ENCODE results near the gene BMPR2. TPM values are rescaled to one million over a fixed set of nuclear protein-coding genes. Genes with fewer than 3 reads are reported as not detected.
A peak's percentile ranks its signal among the peaks of the same experiment; 100 is the strongest.
"Not testable (repeated sequence)": the region's sequence is repeated elsewhere in the genome, so short reads cannot be mapped to it uniquely, and the experiment has no call there.

The BMPR2 gene
- total and polyA plus RNA-seq, 4 donors: 4.3 to 16.2 (median 7.7) TPM

- Histone ChIP-seq H3K4me3 (ENCODE audit: low read depth in 1 of 3, low read length in 3 of 3) (no peak overlapping the region), H3K9ac (ENCODE audit: low read depth in 1 of 2, low read length in 2 of 2) (peak overlapping the region in 1 of 2 donors; percentile 22), H3K27ac (ENCODE audit: low read depth in 1 of 2, low read length in 2 of 2) (no peak overlapping the region), H3K9me3 (ENCODE audit: control insufficient read depth in 4 of 4, low read length in 3 of 4) (no peaks in the 10 kb centered on the region), H3K4me1 (ENCODE audit: control insufficient read depth in 4 of 4, insufficient read depth in 4 of 4, low read length in 3 of 4) (peaks cover 0 to 4% (median 0%) of the 10 kb centered on the region in 4 donors), H3K36me3 (ENCODE audit: control insufficient read depth in 4 of 4, insufficient read depth in 3 of 4, low read depth in 1 of 4, low read length in 3 of 4) (peaks cover 0 to 3% (median 2%) of the 10 kb centered on the region in 4 donors), H3K27me3 (ENCODE audit: control insufficient read depth in 4 of 4, insufficient read depth in 4 of 4, low read length in 3 of 4) (no peaks in the 10 kb centered on the region)
- TF ChIP-seq SP1 (IDR thresholded peaks at IDR 0.05) (no peak), TAF1 (conservative IDR thresholded peaks at IDR 0.05) (no peak)
- WGBS: 21% methylated on average over 1 of the region's 1 CpG
- no peak for DNase-seq (ENCODE audit: low spot score)
These were observed 153.9 kb downstream of the BMPR2 start for GRCh38 chr2:202530038-202530437.

GRCh38 chr2:202535290-202535689, 159.2 kb downstream of the BMPR2 start:
- not testable (repeated sequence) for H3K9ac ChIP-seq (ENCODE audit: low read depth in 1 of 2, low read length in 2 of 2); H3K4me1 ChIP-seq (ENCODE audit: control insufficient read depth in 4 of 4, insufficient read depth in 4 of 4, low read length in 3 of 4); H3K27ac ChIP-seq (ENCODE audit: low read depth in 1 of 2, low read length in 2 of 2); DNase-seq (ENCODE audit: low spot score); H3K27me3 ChIP-seq (ENCODE audit: control insufficient read depth in 4 of 4, insufficient read depth in 4 of 4, low read length in 3 of 4); H3K4me3 ChIP-seq (ENCODE audit: low read depth in 1 of 3, low read length in 3 of 3); H3K36me3 ChIP-seq (ENCODE audit: control insufficient read depth in 4 of 4, insufficient read depth in 3 of 4, low read depth in 1 of 4, low read length in 3 of 4); H3K9me3 ChIP-seq (ENCODE audit: control insufficient read depth in 4 of 4, low read length in 3 of 4)
- 99% methylated on average over 20 of the region's 30 CpGs for WGBS

DNA sequence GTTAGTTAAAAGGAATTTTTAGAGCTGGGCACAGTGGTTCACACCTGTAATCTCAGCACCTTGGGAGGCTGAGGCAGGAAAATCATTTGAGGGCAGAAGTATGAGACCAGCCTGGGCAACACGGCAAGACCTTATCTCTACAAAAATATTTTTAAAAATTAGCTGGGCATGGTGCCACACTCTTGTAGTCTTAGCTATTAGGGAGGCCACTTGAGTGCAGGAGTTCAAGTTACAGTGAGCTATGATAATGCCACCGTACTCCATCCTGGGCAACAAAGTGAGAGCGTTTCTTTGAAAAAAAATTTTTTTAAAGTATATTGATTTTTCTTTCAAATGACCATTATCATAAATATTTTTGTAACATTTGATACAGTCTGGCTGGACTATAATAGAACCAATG, 165.0 kb downstream of the BMPR2 start:
- Histone ChIP-seq H3K27ac (ENCODE audit: low read depth in 1 of 2, low read length in 2 of 2) (no peak overlapping the region), H3K9me3 (ENCODE audit: control insufficient read depth in 4 of 4, low read length in 3 of 4) (no peaks in the 10 kb centered on the region), H3K27me3 (ENCODE audit: control insufficient read depth in 4 of 4, insufficient read depth in 4 of 4, low read length in 3 of 4) (no peaks in the 10 kb centered on the region), H3K4me1 (ENCODE audit: control insufficient read depth in 4 of 4, insufficient read depth in 4 of 4, low read length in 3 of 4) (no peaks in the 10 kb centered on the region), H3K36me3 (ENCODE audit: control insufficient read depth in 4 of 4, insufficient read depth in 3 of 4, low read depth in 1 of 4, low read length in 3 of 4) (no peaks in the 10 kb centered on the region), H3K9ac (ENCODE audit: low read depth in 1 of 2, low read length in 2 of 2) (no peak overlapping the region), H3K4me3 (ENCODE audit: low read depth in 1 of 3, low read length in 3 of 3) (no peak overlapping the region)
- no peak for DNase-seq (ENCODE audit: low spot score)
- TF ChIP-seq YY1 (IDR thresholded peaks at IDR 0.05) (no peak), MAX (IDR thresholded peaks at IDR 0.05) (no peak), RAD21 (IDR thresholded peaks at IDR 0.05) (no peak)
- 83% methylated on average over 3 of the region's 3 CpGs for WGBS

- 90% methylated on average over 3 of the region's 3 CpGs for WGBS
These were observed 166.0 kb downstream of the BMPR2 start for GRCh38 chr2:202542142-202542541.

GRCh38 chr2:202545523-202545922, 169.4 kb downstream of the BMPR2 start:
- Histone ChIP-seq H3K4me1 (ENCODE audit: control insufficient read depth in 4 of 4, insufficient read depth in 4 of 4, low read length in 3 of 4) (no peaks in the 10 kb centered on the region), H3K4me3 (ENCODE audit: low read depth in 1 of 3, low read length in 3 of 3) (no peak overlapping the region), H3K36me3 (ENCODE audit: control insufficient read depth in 4 of 4, insufficient read depth in 3 of 4, low read depth in 1 of 4, low read length in 3 of 4) (peaks cover 0 to 3% (median under 1%) of the 10 kb centered on the region in 4 donors), H3K27ac (ENCODE audit: low read depth in 1 of 2, low read length in 2 of 2) (no peak overlapping the region), H3K9me3 (ENCODE audit: control insufficient read depth in 4 of 4, low read length in 3 of 4) (no peaks in the 10 kb centered on the region), H3K9ac (ENCODE audit: low read depth in 1 of 2, low read length in 2 of 2) (no peak overlapping the region), H3K27me3 (ENCODE audit: control insufficient read depth in 4 of 4, insufficient read depth in 4 of 4, low read length in 3 of 4) (no peaks in the 10 kb centered on the region)
- TF ChIP-seq RXRA (IDR thresholded peaks at IDR 0.05): no peak
- TF ChIP-seq SP1 (IDR thresholded peaks at IDR 0.05): no peak
- WGBS: 87% methylated on average over 1 of the region's 1 CpG
- no peak for DNase-seq (ENCODE audit: low spot score)

More at GRCh38 chr2:202542142-202542541, 166.0 kb downstream of the BMPR2 start:
- TF ChIP-seq RXRA (IDR thresholded peaks at IDR 0.05) (no peak), RAD21 (IDR thresholded peaks at IDR 0.05) (no peak)
- Histone ChIP-seq H3K9ac (ENCODE audit: low read depth in 1 of 2, low read length in 2 of 2) (no peak overlapping the region), H3K27me3 (ENCODE audit: control insufficient read depth in 4 of 4, insufficient read depth in 4 of 4, low read length in 3 of 4) (no peaks in the 10 kb centered on the region), H3K4me1 (ENCODE audit: control insufficient read depth in 4 of 4, insufficient read depth in 4 of 4, low read length in 3 of 4) (no peaks in the 10 kb centered on the region), H3K27ac (ENCODE audit: low read depth in 1 of 2, low read length in 2 of 2) (no peak overlapping the region), H3K36me3 (ENCODE audit: control insufficient read depth in 4 of 4, insufficient read depth in 3 of 4, low read depth in 1 of 4, low read length in 3 of 4) (no peaks in the 10 kb centered on the region), H3K9me3 (ENCODE audit: control insufficient read depth in 4 of 4, low read length in 3 of 4) (no peaks in the 10 kb centered on the region), H3K4me3 (ENCODE audit: low read depth in 1 of 3, low read length in 3 of 3) (no peak overlapping the region)
- no peak for DNase-seq (ENCODE audit: low spot score)

Measured in liver (tissue), 9 donors.